Measurements from ENCODE around the gene WHRN. TPM values are rescaled to one million over a fixed set of nuclear protein-coding genes. Genes with fewer than 3 reads are reported as not detected.

The WHRN gene
- total RNA-seq, 2 experiments from 2014 or later, result 0.19 to 2.1 TPM

DNA sequence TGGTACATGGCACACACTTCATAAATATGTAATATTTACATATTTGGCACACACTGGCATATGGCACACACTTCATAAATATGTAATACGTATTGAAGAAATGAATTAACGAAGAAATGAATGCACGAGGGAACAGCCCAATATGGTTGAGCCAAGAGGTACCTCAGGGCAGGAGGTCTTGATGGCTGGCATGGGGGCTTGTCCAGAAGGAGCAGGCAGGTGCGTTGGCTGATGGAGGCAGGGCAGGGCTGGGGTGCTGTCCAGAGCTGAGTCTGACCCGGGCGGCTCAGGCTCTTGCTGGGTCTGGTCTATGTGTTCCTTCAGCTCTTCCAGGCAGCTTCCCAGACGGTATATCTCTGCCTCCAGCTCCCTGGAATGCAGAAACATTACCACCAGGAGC lies 143.7 kb downstream of the WHRN start:
- no TSS peak for BruUV-seq (replicated peaks)
- Histone ChIP-seq H3K4me3 (ENCODE audit: low read depth, low read length, poor library complexity, severe bottlenecking) (no peak overlapping the region), H3K4me1 (ENCODE audit: insufficient read depth, low read length, poor library complexity, severe bottlenecking) (peaks cover 38% of the 10 kb centered on the region), H3K9me2 (ENCODE audit: insufficient read depth, low read length) (no peaks in the 10 kb centered on the region), H3K79me2 (ENCODE audit: insufficient read depth, low read depth, low read length) (peaks cover 15% of the 10 kb centered on the region; the same call in 1 of the 2 replicates), H3K27ac (ENCODE audit: low read depth, low read length, poor library complexity, severe bottlenecking) (no peak overlapping the region), H3K4me2 (ENCODE audit: low read length) (no peak overlapping the region), H4K20me1 (ENCODE audit: insufficient read depth, low read length) (no peaks in the 10 kb centered on the region), H2AFZ (ENCODE audit: low read length) (no peak overlapping the region), H3K36me3 (ENCODE audit: insufficient read depth, low read length) (peaks cover 97% of the 10 kb centered on the region), H3K9me3 (ENCODE audit: low read length) (no peaks in the 10 kb centered on the region)
- ChIA-PET POLR2A (interaction anchor here (1.6 to 1.9 kb wide), 3 partner anchors 9 to 34 kb away, joined by 3 to 10 read pairs (median 4); no protein-coding TSS in a partner anchor), CTCF (ENCODE audit: unreplicated experiment) (interaction anchor here (0.6 kb wide), 1 partner anchor 25 kb away, joined by 3 read pairs; no protein-coding TSS in a partner anchor)
- intact Hi-C loops (cut with micrococcal nuclease; ENCODE audit: unreplicated experiment), result no loop called here
- DNase-seq (ENCODE audit: low spot score), result no peak
- TF ChIP-seq, protein P1, sequence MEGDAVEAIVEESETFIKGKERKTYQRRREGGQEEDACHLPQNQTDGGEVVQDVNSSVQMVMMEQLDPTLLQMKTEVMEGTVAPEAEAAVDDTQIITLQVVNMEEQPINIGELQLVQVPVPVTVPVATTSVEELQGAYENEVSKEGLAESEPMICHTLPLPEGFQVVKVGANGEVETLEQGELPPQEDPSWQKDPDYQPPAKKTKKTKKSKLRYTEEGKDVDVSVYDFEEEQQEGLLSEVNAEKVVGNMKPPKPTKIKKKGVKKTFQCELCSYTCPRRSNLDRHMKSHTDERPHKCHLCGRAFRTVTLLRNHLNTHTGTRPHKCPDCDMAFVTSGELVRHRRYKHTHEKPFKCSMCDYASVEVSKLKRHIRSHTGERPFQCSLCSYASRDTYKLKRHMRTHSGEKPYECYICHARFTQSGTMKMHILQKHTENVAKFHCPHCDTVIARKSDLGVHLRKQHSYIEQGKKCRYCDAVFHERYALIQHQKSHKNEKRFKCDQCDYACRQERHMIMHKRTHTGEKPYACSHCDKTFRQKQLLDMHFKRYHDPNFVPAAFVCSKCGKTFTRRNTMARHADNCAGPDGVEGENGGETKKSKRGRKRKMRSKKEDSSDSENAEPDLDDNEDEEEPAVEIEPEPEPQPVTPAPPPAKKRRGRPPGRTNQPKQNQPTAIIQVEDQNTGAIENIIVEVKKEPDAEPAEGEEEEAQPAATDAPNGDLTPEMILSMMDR (conservative IDR thresholded peaks at IDR 0.05; ENCODE audit: low read length), result no peak
- no peak for TF ChIP-seq EZH2phosphoT487 (IDR thresholded peaks at IDR 0.05; ENCODE audit: borderline replicate concordance, low read depth, low read length)

DNA sequence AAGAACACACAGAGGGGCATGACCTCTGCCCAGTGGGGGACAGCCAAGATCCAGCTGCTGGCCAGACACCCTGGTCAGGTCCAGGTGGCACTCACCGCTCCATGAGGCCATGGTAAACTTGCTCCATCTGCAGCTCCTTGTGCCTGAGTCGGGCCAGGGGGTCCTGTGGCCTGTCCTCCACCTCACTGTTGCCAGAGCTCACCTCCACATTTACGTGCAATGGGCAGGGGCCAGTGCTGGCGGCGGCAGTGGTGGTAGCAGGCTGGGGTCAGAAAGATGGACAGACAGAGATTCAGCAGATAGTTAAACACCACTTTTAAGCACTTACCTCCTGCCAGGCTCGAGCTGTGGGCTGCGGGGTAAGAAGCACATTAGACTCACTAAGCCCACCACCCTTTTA lies 145.5 kb downstream of the WHRN start:
- H4K20me1 ChIP-seq (ENCODE audit: insufficient read depth, low read length), result no peaks in the 10 kb centered on the region
- no peak overlapping the region for H2AFZ ChIP-seq (ENCODE audit: low read length)
- no TSS peak for BruUV-seq (replicated peaks)
- H3K4me1 ChIP-seq (ENCODE audit: insufficient read depth, low read length, poor library complexity, severe bottlenecking), result peaks cover 21% of the 10 kb centered on the region
- no peak overlapping the region for H3K4me3 ChIP-seq (ENCODE audit: low read depth, low read length, poor library complexity, severe bottlenecking)
- H3K79me2 ChIP-seq (ENCODE audit: insufficient read depth, low read depth, low read length), result peaks cover 5% of the 10 kb centered on the region; the same call in 1 of the 2 replicates
- no peak for TF ChIP-seq EZH2phosphoT487 (IDR thresholded peaks at IDR 0.05; ENCODE audit: borderline replicate concordance, low read depth, low read length)
- TF ChIP-seq, protein P1 (conservative IDR thresholded peaks at IDR 0.05; ENCODE audit: low read length), result no peak
- H3K27ac ChIP-seq (ENCODE audit: low read depth, low read length, poor library complexity, severe bottlenecking), result no peak overlapping the region
- POLR2A ChIA-PET, result no interaction called here
- DNase-seq (ENCODE audit: low spot score), result no peak
- CTCF ChIA-PET (ENCODE audit: unreplicated experiment), result no interaction called here
- H3K9me2 ChIP-seq (ENCODE audit: insufficient read depth, low read length), result no peaks in the 10 kb centered on the region
- intact Hi-C loops (cut with micrococcal nuclease; ENCODE audit: unreplicated experiment), result no loop called here
- peaks cover 100% of the 10 kb centered on the region for H3K36me3 ChIP-seq (ENCODE audit: insufficient read depth, low read length)
- H3K9me3 ChIP-seq (ENCODE audit: low read length), result no peaks in the 10 kb centered on the region
- H3K4me2 ChIP-seq (ENCODE audit: low read length), result no peak overlapping the region

DNA sequence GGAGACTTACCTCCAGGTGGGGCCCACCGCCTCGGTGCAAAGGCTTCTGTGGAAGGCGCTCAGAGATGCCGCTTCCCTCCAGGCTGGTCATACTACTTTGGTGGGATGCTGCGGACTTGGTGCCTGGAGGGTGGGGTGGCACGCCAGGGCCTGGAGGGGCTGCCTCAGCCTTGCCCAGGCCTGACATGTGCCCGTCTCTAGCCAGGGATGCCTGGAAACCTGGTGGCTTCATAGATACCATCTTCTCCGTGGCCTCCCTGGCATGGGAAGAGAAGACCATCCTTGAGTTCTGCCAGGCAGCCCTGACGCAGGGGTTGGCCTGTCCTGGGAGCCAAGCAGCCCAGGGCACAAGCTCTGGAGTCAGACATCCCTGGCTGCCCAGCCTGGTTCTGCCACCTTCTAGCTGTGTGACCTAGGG lies 147.4 kb downstream of the WHRN start:
- no peak overlapping the region for H3K4me2 ChIP-seq (ENCODE audit: low read length)
- no peak for TF ChIP-seq EZH2phosphoT487 (IDR thresholded peaks at IDR 0.05; ENCODE audit: borderline replicate concordance, low read depth, low read length)
- TF ChIP-seq, protein P1 (conservative IDR thresholded peaks at IDR 0.05; ENCODE audit: low read length), result no peak
- peaks cover 96% of the 10 kb centered on the region for H3K36me3 ChIP-seq (ENCODE audit: insufficient read depth, low read length)
- H3K79me2 ChIP-seq (ENCODE audit: insufficient read depth, low read depth, low read length), result no peaks in the 10 kb centered on the region
- no peak overlapping the region for H3K4me3 ChIP-seq (ENCODE audit: low read depth, low read length, poor library complexity, severe bottlenecking)
- H3K4me1 ChIP-seq (ENCODE audit: insufficient read depth, low read length, poor library complexity, severe bottlenecking), result peaks cover 2% of the 10 kb centered on the region
- no peak overlapping the region for H3K27ac ChIP-seq (ENCODE audit: low read depth, low read length, poor library complexity, severe bottlenecking)
- H4K20me1 ChIP-seq (ENCODE audit: insufficient read depth, low read length), result no peaks in the 10 kb centered on the region
- no peaks in the 10 kb centered on the region for H3K9me3 ChIP-seq (ENCODE audit: low read length)
- DNase-seq (ENCODE audit: low spot score), result no peak
- BruUV-seq (replicated peaks), result no TSS peak
- H3K9me2 ChIP-seq (ENCODE audit: insufficient read depth, low read length), result no peaks in the 10 kb centered on the region
- intact Hi-C loops (cut with micrococcal nuclease; ENCODE audit: unreplicated experiment), result no loop called here
- ChIA-PET POLR2A (no interaction called here), CTCF (ENCODE audit: unreplicated experiment) (no interaction called here)
- no peak overlapping the region for H2AFZ ChIP-seq (ENCODE audit: low read length)

All from OCI-LY7 (cell line).